Stimulated activated CD4-positive, alpha-beta T cell treated with anti-CD3 and anti-CD28 coated beads, TNF-alpha, amount 100 ng/mL, for 1 hour (primary cell): ENCODE data around the gene SON.
"Not testable (repeated sequence)": the region's sequence is repeated elsewhere in the genome, so short reads cannot be mapped to it uniquely, and the experiment has no call there.

Source experiments
- DNase-seq, 3 donors: peaks; one replicate each; pipeline ENCODE4 v3.0.0-alpha.2; 2020; ENCODE audit warnings: low read depth in 3 of 3, low spot score in 1 of 3

SON gene

GRCh38 chr21:33542640-33543504 is at the start of gene SON:
Gene SON, plus strand, starts transcription at chr21:33543038. Its CDS starts 55 bp downstream, at chr21:33543093.
- peak; percentile 84 to 95 (median 95) for DNase-seq

- no peak for DNase-seq
Observed at GRCh38 chr21:33493756-33494155, 49.1 kb upstream of the SON start.

GRCh38 chr21:33495743-33496142 is 47.1 kb upstream of the SON start:
- no peak for DNase-seq

GRCh38 chr21:33496345-33496744 is 46.5 kb upstream of the SON start:
- DNase-seq = no peak

- DNase-seq = no peak
Observed at GRCh38 chr21:33505833-33506232, 37.0 kb upstream of the SON start.

GRCh38 chr21:33507003-33507402 is 35.8 kb upstream of the SON start:
- not testable (repeated sequence) for DNase-seq

GRCh38 chr21:33510826-33511225 is 32.0 kb upstream of the SON start:
- no peak for DNase-seq

- DNase-seq = no peak
Observed at GRCh38 chr21:33511639-33512038, 31.2 kb upstream of the SON start.

GRCh38 chr21:33512481-33512880 is 30.4 kb upstream of the SON start:
- no peak for DNase-seq

- DNase-seq = no peak
Observed at GRCh38 chr21:33514229-33514628, 28.6 kb upstream of the SON start.

GRCh38 chr21:33518899-33519298 is 23.9 kb upstream of the SON start:
- DNase-seq = no peak

GRCh38 chr21:33522297-33522952 is 20.4 kb upstream of the SON start:
- no peak for DNase-seq

GRCh38 chr21:33522953-33523349 is 19.9 kb upstream of the SON start:
- no peak for DNase-seq

GRCh38 chr21:33531007-33531406 is 11.8 kb upstream of the SON start:
- DNase-seq = no peak

GRCh38 chr21:33537212-33537611 is 5.6 kb upstream of the SON start:
- DNase-seq = no peak

GRCh38 chr21:33539616-33540015 is 3.2 kb upstream of the SON start:
- no peak for DNase-seq

- DNase-seq = no peak
Observed at GRCh38 chr21:33540711-33541104, 2.1 kb upstream of the SON start.

- DNase-seq = no peak
Observed at GRCh38 chr21:33541105-33541711, 1.6 kb upstream of the SON start.

- DNase-seq = peak; percentile 43 to 73 (median 49)
Observed at GRCh38 chr21:33541756-33542639, 840 bp upstream of the SON start, which contains the start of gene GART. Gene GART, minus strand, starts transcription at chr21:33542117. Its CDS starts 2,802 bp downstream, at chr21:33539315.

GRCh38 chr21:33543505-33544129 is 779 bp downstream of the SON start:
- DNase-seq = peak in 1 of 3 donors; percentile 57
